ENCODE measurements around the gene B4GALT1.

Gene B4GALT1

DNA sequence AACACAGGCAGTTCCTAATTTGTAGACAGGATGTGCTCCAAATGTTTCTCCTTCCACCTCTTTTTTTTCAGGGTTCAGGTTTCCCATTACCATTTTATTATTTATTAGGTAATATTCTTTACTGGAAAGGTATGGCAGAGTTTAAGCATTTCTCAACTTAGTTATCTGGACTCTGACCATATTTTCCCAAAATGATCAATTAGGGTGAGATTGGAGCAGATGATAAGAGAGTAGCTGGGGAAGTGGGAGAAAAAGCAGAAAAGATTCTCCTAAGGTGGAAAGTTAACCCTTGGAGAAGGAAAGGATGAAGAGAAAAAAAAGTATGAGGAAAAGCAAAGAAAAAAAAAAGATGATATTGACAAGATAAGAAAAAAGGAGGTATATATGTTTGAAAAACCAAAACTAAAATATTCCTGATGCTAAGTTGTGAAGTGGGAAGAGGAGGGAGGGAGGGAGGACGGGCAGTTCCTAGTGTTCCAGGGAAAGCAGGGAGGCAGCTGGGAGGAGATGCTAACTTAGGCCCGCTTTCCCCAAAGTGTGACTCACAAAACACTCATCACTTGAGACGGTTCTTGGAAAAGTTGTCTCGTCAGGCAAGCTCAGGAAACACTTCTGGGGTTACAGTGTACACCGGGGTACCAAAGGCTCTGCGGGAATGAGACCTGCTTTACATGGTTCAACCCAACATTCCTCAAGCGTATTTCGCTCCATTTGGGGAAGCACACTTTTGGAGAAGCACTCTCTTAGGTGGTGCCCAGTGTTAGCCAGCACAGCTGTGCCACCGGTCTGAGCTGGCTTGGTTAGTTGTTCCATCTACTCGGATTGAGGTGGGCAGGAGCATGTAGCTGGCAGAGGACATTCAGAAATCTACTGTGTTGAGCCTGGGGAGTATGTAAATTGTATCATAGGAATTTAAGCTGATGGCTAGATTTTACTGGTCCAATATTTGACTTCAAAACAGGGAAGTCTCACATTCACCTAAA is 35.1 kb downstream of the B4GALT1 start:
- no peak overlapping the region for H3K4me3 ChIP-seq (ENCODE audit: low read length)
- no peak for DNase-seq (ENCODE audit: low read depth)
- TF ChIP-seq, protein P1, sequence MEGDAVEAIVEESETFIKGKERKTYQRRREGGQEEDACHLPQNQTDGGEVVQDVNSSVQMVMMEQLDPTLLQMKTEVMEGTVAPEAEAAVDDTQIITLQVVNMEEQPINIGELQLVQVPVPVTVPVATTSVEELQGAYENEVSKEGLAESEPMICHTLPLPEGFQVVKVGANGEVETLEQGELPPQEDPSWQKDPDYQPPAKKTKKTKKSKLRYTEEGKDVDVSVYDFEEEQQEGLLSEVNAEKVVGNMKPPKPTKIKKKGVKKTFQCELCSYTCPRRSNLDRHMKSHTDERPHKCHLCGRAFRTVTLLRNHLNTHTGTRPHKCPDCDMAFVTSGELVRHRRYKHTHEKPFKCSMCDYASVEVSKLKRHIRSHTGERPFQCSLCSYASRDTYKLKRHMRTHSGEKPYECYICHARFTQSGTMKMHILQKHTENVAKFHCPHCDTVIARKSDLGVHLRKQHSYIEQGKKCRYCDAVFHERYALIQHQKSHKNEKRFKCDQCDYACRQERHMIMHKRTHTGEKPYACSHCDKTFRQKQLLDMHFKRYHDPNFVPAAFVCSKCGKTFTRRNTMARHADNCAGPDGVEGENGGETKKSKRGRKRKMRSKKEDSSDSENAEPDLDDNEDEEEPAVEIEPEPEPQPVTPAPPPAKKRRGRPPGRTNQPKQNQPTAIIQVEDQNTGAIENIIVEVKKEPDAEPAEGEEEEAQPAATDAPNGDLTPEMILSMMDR (conservative IDR thresholded peaks at IDR 0.05; ENCODE audit: low read depth, low read length) = no peak

DNA sequence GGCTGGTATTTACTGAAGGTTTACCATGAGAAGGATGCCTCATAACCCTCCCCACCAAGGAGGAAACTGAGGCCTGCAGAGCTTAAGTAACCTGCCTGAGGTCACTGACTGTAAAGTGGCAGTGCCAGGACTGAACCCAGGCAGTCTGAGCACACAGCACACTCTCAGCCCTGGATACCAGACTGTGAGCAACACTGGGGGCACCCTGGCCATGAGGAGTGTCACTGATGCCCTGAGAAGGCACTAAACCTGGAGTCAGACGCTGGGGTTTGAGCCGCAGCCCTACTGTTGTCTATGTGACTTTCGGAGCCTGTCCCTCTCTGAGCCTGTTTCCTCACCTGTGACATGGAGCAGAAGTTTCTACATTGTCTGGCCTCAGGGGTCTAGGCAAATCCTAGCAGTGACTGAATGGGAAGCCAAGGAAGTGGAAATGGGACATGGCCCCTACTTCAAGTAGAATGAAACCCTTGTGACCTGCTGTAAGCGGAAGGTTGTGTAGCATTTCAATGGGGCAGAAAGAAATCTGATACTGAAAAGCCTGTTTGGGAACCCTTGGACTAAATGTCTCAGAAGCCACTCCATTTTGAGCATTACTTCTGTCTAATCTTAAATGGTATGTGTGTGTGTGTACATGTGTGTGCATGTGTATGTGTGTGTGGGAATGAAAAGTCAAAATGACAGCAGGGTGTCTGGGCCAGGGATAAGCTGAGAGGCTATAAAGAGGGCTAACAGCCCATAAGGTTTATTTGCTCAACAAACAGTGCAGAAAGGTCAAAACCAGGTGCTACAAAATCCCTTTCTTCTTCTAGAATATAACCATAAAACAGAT is 36.0 kb downstream of the B4GALT1 start:
- DNase-seq (ENCODE audit: low read depth) = no peak
- TF ChIP-seq, protein P1 (conservative IDR thresholded peaks at IDR 0.05; ENCODE audit: low read depth, low read length) = no peak
- H3K4me3 ChIP-seq (ENCODE audit: low read length) = no peak overlapping the region

DNA sequence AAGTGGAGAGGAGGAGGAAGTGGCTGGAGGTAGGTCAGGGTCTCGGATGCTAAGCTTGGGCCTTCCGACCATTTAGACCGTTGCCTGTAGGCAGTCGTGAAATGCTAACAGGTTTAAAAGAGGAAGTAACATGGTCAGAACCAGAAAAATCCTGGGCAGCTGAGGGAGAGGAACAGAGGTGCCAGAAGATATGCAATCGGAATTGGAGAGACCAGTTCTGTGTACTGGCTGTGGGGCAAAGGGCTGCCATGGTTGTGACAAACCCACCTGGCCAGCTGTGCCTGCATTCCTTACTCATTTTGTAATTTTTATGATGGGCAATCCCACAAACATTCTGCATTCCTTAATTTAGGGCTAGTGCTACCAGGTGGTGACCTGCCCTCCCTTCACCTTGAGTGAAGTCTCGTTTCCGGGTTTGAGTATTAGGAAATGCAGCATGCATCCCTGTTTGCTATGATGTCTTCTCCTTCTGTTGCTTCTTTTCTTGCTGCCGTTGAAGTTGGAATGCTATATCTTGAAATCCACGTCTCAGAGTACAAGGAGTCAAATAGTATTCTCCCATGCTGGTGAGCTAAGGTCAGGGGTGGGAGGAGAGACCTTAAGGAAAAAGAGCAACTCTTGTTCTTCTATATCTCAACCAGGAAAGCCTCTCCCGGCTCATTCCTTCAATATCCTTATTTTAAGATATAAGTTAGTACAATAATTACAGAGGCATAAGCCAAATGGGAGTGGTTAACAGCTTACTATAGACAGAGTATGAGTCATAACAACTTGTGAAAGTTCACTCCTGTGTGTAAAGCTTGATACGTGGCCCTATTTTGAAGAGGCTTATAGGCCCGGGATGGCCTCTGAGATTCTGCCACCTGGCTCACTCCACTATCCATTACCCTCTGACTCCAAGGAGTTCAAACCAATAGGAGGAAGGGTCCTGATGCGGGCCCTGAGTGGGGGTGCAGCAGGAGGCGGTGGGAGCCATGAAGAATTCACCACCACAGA is 37.0 kb downstream of the B4GALT1 start:
- TF ChIP-seq, protein P1 (conservative IDR thresholded peaks at IDR 0.05; ENCODE audit: low read depth, low read length) = no peak

DNA sequence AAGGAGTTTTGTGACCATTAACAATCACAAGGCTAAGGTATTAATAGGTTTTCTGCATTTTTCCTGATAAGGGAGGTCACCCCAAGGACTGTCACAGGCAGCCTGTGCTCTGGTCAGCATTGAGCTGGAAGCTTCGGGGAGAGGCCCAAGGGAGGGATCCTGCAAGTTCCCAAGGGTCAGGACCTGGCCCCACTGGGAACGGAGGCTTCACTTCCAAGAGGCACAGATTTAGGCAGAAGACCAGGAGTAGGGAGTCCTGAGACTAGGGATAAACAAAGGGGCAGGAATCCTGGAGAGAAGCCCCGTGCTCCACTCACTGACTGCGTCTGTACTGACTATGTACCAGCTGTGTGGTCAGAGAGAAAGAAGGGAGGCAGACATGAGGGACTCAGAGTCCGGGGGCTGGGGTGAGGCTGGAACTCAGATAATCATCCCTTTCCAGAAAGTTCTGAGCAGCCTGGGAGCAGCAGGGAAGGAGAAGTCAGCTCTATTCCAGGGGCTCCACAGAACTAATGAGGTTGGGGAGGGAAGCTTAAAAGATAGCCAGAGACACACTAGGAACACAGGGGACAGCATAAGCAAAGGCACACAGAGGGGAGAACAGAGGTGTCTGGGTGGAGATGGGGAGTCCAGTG is 37.8 kb downstream of the B4GALT1 start:
- TF ChIP-seq, protein P1 (conservative IDR thresholded peaks at IDR 0.05; ENCODE audit: low read depth, low read length) = no peak
- H3K4me3 ChIP-seq (ENCODE audit: low read length) = no peak overlapping the region

More for the DNA sequence above, 37.0 kb downstream of the B4GALT1 start:
- H3K4me3 ChIP-seq (ENCODE audit: low read length) = no peak overlapping the region
- DNase-seq (ENCODE audit: low read depth) = peak; percentile 64

DNA sequence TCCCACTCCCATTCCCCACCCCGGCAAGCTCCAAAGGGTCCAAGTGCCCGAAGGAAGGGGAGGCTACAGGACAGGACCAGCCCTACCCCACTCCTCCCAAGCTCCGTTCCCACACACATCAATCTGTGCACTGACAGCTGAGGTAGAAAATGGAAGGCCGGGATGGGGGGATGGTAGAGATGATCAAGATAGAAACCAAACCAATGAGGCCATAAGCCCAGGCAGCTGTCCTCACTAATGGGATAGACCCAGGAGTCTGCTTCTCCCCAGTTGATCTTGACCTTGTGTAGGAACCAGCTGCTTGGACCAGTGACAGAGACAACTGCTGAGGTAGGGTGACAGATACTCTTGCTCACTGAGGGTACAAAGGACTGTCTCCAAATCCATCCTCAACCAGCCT is 38.6 kb downstream of the B4GALT1 start:
- TF ChIP-seq, protein P1 (conservative IDR thresholded peaks at IDR 0.05; ENCODE audit: low read depth, low read length) = no peak
- no peak for DNase-seq (ENCODE audit: low read depth)
- no peak overlapping the region for H3K4me3 ChIP-seq (ENCODE audit: low read length)

More for the DNA sequence above, 37.8 kb downstream of the B4GALT1 start:
- DNase-seq (ENCODE audit: low read depth) = no peak

DNA sequence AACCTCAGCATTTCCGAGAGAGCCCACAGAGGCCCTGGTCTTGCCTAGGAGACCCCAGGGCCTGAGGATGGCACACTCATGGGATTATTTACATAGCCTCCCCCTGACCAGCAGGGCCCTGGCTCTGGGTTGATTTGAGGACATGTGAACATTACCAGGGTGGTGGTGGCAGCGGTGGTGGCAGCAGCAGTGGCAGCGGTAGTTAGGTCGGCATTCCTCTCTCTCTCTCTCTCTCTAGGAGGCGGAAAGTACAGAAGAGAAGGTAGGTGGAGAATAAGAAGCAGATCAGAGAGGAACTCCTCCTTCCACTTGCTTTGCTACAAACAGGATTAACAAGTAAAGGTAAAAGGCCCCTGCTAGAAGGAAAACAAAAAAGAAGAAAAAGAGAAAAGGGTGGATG is 39.3 kb downstream of the B4GALT1 start:
- DNase-seq (ENCODE audit: low read depth) = no peak
- TF ChIP-seq, protein P1 (conservative IDR thresholded peaks at IDR 0.05; ENCODE audit: low read depth, low read length) = no peak

More for the DNA sequence above, 39.3 kb downstream of the B4GALT1 start:
- no peak overlapping the region for H3K4me3 ChIP-seq (ENCODE audit: low read length)

Measured in retinal pigment epithelial cell (primary cell).